MM.1S (cell line): ENCODE measurements around the gene HHIP.

Experiments used
- DNase-seq: peaks from one replicate; pipeline ENCODE4 v3.0.0-alpha.2; 2015
- H2AFZ ChIP-seq: fragments of 300-600 bp; sonication (generic); 2 replicates; pipeline ENCODE4 v1.6.0; 2016; ENCODE audit warnings: antibody characterized with exemption, low read length
- H3F3A ChIP-seq: fragments of 300-600 bp; sonication (generic); 2 replicates; pipeline ENCODE4 v1.6.1; 2016; ENCODE audit warnings: mild to moderate bottlenecking, antibody characterized with exemption, low read length, moderate library complexity, mixed read lengths; ENCODE audit not compliant: insufficient read depth
- H3K27ac ChIP-seq: fragments of 300-600 bp; sonication (generic); 2 replicates; pipeline ENCODE4 v1.5.1; 2016; ENCODE audit warnings: mild to moderate bottlenecking, low read length
- H3K27me3 ChIP-seq: fragments of 300-600 bp; sonication (generic); replicated peaks from 2 replicates; pipeline ENCODE4 v1.6.0; 2016; ENCODE audit warnings: low read length; ENCODE audit not compliant: insufficient read depth
- H3K36me3 ChIP-seq: fragments of 300-600 bp; sonication (generic); replicated peaks from 2 replicates; pipeline ENCODE4 v1.6.1; 2016; ENCODE audit warnings: mild to moderate bottlenecking, low read length, mixed read lengths; ENCODE audit not compliant: insufficient read depth
- H3K4me1 ChIP-seq: fragments of 300-600 bp; sonication (generic); 2 replicates; pipeline ENCODE4 v1.6.1; 2016; ENCODE audit warnings: low read length, mixed read lengths
- H3K4me2 ChIP-seq: fragments of 300-600 bp; sonication (generic); 2 replicates; pipeline ENCODE4 v1.6.0; 2016; ENCODE audit warnings: low read depth, low read length
- H3K4me3 ChIP-seq: fragments of 300-600 bp; sonication (generic); 2 replicates; pipeline ENCODE4 v1.5.1; 2016; ENCODE audit warnings: low read length, mixed read lengths
- H3K79me2 ChIP-seq: fragments of 300-600 bp; sonication (generic); 2 replicates; pipeline ENCODE4 v1.6.1; 2016; ENCODE audit warnings: mixed run types, low read length, mixed read lengths
- H3K9ac ChIP-seq: fragments of 300-600 bp; sonication (generic); 2 replicates; pipeline ENCODE4 v1.6.1; 2016; ENCODE audit warnings: low read length, mixed read lengths
- H3K9me2 ChIP-seq: fragments of 300-600 bp; sonication (generic); replicated peaks from 2 replicates; pipeline ENCODE4 v1.6.1; 2016; ENCODE audit warnings: mild to moderate bottlenecking, low read length, mixed read lengths; ENCODE audit not compliant: insufficient read depth
- H3K9me3 ChIP-seq: fragments of 300-600 bp; sonication (generic); replicated peaks from 2 replicates; pipeline ENCODE4 v1.6.1; 2016; ENCODE audit warnings: mild to moderate bottlenecking, low read length, mixed read lengths; ENCODE audit not compliant: insufficient read depth
- H4K20me1 ChIP-seq: fragments of 300-600 bp; sonication (generic); 2 replicates; pipeline ENCODE4 v1.6.1; 2016; ENCODE audit warnings: mild to moderate bottlenecking, low read length, moderate library complexity, mixed read lengths; ENCODE audit not compliant: insufficient read depth
- EZH2 ChIP-seq: fragments of 300-600 bp; sonication (generic); optimal IDR thresholded peaks from 2 replicates; pipeline ENCODE3; 2017; ENCODE audit warnings: low read depth, mild to moderate bottlenecking, antibody characterized with exemption, low read length, mixed read lengths
- EZH2phosphoT487 ChIP-seq: fragments of 300-600 bp; sonication (generic); IDR thresholded peaks from 2 replicates; pipeline ENCODE4 v1.6.1; 2018; ENCODE audit warnings: antibody characterized with exemption, low read length
- TF ChIP-seq, protein P1 (sequence below): fragments of 300-600 bp; sonication (generic); IDR thresholded peaks from 2 replicates; pipeline ENCODE4 v1.5.1; 2016; ENCODE audit warnings: antibody characterized with exemption, low read length, mixed read lengths

Gene HHIP

GRCh38 chr4:144649646-144650045 lies 3.7 kb downstream of the HHIP start:
- DNase-seq = no peak
- H3K4me3 ChIP-seq = no peak overlapping the region

DNA sequence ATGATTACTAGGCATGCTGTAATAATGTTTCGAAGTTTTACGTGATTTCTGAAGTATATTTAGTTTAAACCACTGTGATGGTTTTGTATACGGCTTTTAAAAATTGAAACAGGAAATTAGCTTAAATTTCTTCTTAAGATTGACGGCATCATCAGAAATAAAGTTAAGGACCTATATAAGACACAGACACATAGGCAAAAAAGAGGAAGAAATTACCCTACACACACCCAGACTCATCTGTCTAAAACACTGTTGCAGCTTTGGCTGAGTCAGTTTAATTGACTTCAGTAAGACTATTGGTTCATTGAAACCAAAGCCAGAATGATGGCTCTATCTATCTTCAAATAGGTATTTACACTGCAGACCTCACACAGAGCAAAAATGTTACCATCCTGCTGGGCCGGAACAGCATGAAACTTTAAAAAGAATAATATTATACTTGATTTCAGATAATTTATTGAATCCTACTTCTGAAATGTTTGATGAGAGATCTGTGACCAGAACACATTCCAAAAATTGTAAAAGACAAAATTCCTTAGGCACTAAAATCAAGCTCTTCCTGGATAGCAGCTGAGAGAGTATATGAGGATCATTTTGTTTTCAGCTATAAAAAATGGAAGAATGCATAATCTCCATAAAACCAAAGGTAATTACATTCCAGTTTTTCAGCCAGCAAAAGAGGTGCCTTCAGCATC lies 4.5 kb downstream of the HHIP start:
- Histone ChIP-seq H3K4me1 (0 out of 2 replicates have a peak, but pooled peaks cover 4% of the 10 kb centered on the region), H3K36me3 (no peaks in the 10 kb centered on the region), H3K9me3 (no peaks in the 10 kb centered on the region), H3K4me2 (no peak overlapping the region), H2AFZ (no peak overlapping the region), H3K27ac (no peak overlapping the region), H4K20me1 (no peaks in the 10 kb centered on the region), H3K4me3 (no peak overlapping the region), H3K27me3 (no peaks in the 10 kb centered on the region), H3K9ac (no peak overlapping the region), H3K9me2 (no peaks in the 10 kb centered on the region), H3F3A (no peaks in the 10 kb centered on the region), H3K79me2 (no peaks in the 10 kb centered on the region)
- DNase-seq = no peak
- TF ChIP-seq, protein P1, sequence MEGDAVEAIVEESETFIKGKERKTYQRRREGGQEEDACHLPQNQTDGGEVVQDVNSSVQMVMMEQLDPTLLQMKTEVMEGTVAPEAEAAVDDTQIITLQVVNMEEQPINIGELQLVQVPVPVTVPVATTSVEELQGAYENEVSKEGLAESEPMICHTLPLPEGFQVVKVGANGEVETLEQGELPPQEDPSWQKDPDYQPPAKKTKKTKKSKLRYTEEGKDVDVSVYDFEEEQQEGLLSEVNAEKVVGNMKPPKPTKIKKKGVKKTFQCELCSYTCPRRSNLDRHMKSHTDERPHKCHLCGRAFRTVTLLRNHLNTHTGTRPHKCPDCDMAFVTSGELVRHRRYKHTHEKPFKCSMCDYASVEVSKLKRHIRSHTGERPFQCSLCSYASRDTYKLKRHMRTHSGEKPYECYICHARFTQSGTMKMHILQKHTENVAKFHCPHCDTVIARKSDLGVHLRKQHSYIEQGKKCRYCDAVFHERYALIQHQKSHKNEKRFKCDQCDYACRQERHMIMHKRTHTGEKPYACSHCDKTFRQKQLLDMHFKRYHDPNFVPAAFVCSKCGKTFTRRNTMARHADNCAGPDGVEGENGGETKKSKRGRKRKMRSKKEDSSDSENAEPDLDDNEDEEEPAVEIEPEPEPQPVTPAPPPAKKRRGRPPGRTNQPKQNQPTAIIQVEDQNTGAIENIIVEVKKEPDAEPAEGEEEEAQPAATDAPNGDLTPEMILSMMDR = no peak
- no peak for TF ChIP-seq EZH2
- no peak for TF ChIP-seq EZH2phosphoT487

More at GRCh38 chr4:144649646-144650045, 3.7 kb downstream of the HHIP start:
- Histone ChIP-seq H3K27ac (no peak overlapping the region), H3K36me3 (no peaks in the 10 kb centered on the region), H4K20me1 (no peaks in the 10 kb centered on the region), H3K79me2 (no peaks in the 10 kb centered on the region), H3K9ac (no peak overlapping the region), H3F3A (no peaks in the 10 kb centered on the region), H2AFZ (no peak overlapping the region), H3K9me3 (no peaks in the 10 kb centered on the region), H3K9me2 (no peaks in the 10 kb centered on the region), H3K27me3 (no peaks in the 10 kb centered on the region), H3K4me2 (no peak overlapping the region), H3K4me1 (0 out of 2 replicates have a peak, but pooled peaks cover 4% of the 10 kb centered on the region)
- TF ChIP-seq EZH2phosphoT487 (no peak), EZH2 (no peak)
- TF ChIP-seq, protein P1 = no peak

- DNase-seq = no peak
- no peak overlapping the region for H3K4me3 ChIP-seq
- H3F3A ChIP-seq = no peaks in the 10 kb centered on the region
- H3K9ac ChIP-seq = no peak overlapping the region
- no peaks in the 10 kb centered on the region for H3K36me3 ChIP-seq
- no peak overlapping the region for H3K4me2 ChIP-seq
- H4K20me1 ChIP-seq = no peaks in the 10 kb centered on the region
- H3K9me3 ChIP-seq = no peaks in the 10 kb centered on the region
- no peak overlapping the region for H3K27ac ChIP-seq
- no peaks in the 10 kb centered on the region for H3K79me2 ChIP-seq
- no peak overlapping the region for H2AFZ ChIP-seq
- H3K27me3 ChIP-seq = no peaks in the 10 kb centered on the region
- TF ChIP-seq EZH2 (no peak), EZH2phosphoT487 (no peak)
- TF ChIP-seq, protein P1 = no peak
- 0 out of 2 replicates have a peak, but pooled peaks cover 4% of the 10 kb centered on the region for H3K4me1 ChIP-seq
- no peaks in the 10 kb centered on the region for H3K9me2 ChIP-seq
Measured at GRCh38 chr4:144653781-144654545, 8.0 kb downstream of the HHIP start.
